CD4-positive, alpha-beta T cell treated with Interleukin-4 for 1 hour (primary cell): ENCODE results near the gene TACC2.

Source experiments
- DNase-seq, 2 donors: peaks; one replicate each; pipeline ENCODE4 v3.0.0-alpha.2; 2020 to 2022

The TACC2 gene

GRCh38 chr10:122126763-122127659 lies 138.0 kb downstream of the TACC2 start:
- no peak for DNase-seq

GRCh38 chr10:122127943-122128342 lies 139.0 kb downstream of the TACC2 start:
- DNase-seq, result no peak

GRCh38 chr10:122128357-122128756 lies 139.4 kb downstream of the TACC2 start:
- no peak for DNase-seq

DNA sequence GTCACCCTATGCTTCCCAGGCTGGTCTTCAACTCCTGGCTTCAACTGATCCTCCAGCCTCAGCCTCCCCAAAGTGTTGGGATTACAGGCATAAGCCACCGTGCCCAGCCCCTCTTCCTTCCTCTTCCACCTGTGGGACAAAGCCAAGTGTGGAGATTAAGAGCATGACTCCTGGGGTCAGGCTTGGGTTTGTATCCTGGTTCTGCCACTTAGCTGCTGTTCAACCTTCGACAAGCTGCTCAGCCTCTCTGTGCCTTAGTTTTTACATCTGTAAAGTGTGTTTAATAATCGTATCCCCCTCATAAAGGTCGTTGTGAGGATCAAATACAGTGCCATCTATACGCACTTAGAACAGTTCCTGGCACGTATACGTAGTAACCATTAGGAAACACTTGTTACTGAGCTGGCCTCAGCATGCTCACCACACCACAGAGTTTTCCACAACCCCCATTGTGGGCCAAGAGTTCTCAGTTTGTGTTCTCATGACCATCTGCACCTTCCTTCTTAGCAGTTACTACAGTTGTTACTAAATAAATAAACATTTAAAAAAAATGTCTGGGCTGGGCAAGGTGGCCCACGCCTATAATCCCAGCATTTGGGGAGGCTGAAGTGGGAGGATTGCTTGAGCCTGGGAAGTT lies 141.6 kb downstream of the TACC2 start:
- no peak for DNase-seq

- no peak for DNase-seq
Observed at GRCh38 chr10:122132331-122132755, 143.4 kb downstream of the TACC2 start.

DNA sequence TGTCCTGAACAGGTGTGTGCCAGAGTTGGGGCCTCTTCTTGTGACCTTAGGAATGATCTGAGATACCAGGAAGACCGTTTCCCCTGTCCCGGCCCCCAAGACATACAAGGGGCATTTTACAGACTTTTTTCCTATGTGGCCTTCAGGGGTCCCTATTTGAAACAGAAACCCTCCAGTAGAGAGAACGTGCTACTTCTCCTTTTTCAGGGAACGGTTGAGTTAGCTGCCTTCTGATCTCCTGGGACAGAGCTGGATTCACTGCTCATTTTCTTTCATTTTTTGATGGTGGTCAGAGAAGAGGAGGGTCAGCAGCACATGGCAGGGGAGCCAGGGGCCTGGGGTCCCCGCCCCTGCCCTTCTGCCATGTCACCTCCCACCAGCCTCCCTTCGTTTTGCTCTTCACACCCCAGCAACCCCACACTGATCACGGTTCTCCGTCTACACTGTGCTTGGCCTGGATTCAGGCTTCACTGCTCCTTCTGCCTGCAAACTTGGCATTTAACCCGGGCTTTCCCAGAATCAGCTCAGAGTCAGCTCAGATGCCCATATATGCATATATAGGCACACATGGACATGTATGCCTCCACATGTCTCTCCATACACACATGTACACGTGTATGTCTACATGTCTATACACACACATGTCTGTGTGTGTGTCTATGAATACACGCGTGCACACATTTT lies 144.1 kb downstream of the TACC2 start:
- no peak for DNase-seq

- DNase-seq, result no peak
Observed at GRCh38 chr10:122135251-122136025, 146.5 kb downstream of the TACC2 start.

DNA sequence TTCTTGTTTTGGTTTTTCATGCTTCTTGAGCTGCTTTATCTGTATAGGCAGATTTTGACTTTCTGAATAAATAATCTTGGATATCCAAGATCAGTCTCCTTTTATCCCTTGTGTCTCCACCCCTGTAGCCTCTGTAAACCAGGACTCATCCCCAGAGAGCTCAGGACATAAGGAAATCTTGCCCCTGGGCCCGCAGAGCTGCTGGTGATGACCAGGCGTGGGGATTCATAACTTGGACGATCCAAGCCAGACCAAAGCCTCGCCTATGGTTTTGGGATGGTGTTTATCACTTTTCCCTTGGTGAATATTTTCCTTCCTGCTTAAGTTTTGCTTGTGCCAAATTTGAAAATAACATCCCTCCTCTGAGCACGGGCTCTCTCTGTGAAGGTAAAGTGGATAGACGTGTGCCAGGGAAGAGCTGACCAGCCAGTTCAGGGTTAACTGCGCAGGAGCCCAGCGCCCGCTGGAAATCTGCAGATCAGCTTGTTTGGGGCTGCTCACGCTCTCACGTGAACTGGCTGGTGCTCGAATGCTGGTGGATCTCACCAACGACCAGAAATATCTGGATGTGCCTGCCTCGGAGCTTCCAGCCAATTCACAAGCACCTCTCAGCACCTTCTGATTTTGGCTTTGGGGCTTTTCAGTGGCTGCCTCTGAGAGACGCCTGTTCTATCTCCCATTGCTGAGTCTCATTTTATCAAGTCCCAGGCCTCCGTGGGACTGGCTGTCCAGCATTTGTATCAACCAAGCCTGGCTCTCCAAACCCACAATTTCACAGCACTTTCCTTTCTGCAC lies 150.1 kb downstream of the TACC2 start:
- DNase-seq, result no peak

GRCh38 chr10:122139627-122140170 lies 150.7 kb downstream of the TACC2 start:
- DNase-seq, result no peak

DNA sequence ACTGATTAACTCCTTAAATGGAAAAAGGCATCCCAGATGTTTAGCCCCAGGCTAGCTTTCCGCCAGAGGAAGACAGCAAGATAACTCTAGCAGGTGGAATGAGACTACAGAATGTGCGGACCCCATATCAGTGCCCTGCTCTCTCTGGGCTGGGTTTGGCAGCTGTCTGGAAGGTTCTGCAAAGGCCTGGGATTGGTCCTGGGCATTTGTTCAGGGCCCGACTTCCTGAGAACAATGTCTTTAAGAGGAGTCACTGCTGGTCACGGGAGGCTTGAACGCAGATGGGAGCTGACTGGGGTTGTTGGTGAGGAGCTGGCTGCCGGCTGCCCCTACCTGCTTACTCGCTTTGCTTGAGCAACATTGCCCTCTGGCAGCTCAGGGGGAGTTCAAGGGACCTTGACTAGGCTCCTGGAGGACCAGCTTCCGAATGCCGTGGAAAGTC lies 151.5 kb downstream of the TACC2 start:
- DNase-seq, result no peak

GRCh38 chr10:122140941-122141623 lies 152.1 kb downstream of the TACC2 start:
- peak in 1 of 2 donors; percentile 25 for DNase-seq

DNA sequence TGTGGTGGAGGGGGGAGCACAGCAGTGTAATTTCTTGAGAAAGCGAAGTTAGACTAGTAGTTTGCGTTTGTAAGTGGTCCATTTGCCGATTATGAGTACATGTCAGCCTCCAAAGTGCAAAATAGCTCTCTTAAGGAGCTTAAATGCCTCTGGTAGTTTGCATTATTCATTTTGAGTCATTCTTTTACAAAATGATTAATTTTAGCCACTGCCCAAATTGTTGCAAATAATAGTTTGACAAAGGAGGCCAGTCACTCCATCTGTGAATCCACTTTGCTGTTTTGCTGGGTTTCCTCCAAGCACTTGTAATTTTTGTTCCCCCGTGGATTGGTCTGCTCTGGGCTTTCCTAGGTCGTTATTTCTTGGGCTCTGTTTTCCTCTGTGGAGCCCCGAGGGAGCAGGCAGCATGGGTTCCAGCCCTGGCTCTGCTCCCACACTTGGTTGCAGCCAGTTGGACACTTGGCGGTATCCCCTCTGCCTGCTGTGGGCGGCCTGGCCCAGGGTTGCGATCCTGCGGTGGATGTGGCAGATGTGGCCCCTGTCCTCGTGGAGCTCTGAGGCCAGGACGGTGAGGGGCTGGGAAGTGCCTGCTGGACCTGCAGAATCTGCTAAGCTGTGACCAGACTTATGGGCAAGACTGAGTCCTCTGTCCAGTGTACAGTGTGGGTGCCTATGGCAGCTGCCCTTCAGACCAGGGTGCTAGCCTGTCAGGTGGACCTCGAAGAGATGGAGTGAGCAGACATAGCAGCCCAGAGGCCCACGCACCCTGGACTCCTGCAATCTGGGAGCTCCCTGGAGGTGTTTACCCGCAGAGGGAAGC lies 153.1 kb downstream of the TACC2 start:
- no peak for DNase-seq

DNA sequence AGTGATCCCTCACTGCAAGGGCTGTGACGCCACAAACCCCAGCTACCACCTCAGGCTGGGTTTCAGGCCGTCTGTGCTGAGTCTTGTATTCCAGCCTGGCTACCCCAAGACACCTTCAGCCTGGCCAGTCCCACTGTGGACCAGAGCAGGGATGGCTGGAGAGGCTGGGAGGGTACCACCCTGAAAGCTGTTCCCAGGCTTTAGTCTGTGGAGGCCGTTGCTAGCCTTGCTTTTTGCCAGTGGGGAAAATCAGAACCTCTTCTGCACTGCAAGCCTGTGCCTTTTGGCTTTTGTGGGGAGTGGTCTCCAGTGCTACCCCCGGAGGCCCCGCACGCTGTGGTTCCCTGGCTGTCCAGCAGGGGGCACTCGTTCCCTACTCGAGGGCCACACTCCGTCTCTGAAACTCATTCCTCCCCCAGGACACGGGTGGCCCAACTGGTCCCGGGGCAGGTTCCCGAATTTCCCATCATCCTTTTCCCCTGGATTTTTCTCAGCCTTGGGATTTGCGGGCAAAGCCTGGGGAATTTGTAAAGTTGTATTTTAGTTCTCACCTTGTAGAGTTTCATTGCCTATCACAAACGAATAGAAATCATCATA lies 153.8 kb downstream of the TACC2 start:
- peak in 1 of 2 donors; percentile 2 for DNase-seq

DNA sequence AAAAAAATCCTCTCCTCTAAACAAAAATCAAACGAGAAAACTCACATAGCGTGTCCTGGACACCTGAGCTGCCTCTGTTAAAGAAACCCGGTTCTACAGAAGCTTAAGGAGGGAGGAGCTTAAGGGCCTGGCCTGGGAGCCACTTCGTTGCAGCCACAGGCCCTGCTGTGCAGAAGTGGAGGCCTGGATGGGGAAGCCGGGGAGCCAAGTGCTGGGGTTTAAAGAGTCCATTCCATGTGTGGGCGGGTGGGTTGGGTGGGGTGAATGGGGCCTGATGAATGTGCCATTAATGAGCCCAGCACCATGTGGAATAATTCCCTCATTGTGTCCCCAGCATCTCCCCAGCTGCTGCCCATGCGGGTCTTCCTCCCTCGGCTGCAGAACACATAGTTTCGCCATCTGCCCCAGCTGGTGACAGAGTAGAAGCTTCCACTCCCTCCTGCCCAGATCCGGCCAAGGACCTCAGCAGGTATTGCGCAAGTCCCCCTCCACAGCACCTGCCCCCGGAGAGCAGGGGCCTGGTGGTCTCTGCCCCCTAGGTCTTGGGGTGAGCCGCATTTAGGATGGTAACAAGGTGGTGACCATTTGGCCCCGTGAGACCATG lies 154.4 kb downstream of the TACC2 start:
- DNase-seq, result no peak

- DNase-seq, result no peak
Observed at GRCh38 chr10:122144199-122144598, 155.2 kb downstream of the TACC2 start.

GRCh38 chr10:122145113-122145512 lies 156.2 kb downstream of the TACC2 start:
- DNase-seq, result no peak

GRCh38 chr10:122147663-122148062 lies 158.7 kb downstream of the TACC2 start:
- DNase-seq, result no peak

DNA sequence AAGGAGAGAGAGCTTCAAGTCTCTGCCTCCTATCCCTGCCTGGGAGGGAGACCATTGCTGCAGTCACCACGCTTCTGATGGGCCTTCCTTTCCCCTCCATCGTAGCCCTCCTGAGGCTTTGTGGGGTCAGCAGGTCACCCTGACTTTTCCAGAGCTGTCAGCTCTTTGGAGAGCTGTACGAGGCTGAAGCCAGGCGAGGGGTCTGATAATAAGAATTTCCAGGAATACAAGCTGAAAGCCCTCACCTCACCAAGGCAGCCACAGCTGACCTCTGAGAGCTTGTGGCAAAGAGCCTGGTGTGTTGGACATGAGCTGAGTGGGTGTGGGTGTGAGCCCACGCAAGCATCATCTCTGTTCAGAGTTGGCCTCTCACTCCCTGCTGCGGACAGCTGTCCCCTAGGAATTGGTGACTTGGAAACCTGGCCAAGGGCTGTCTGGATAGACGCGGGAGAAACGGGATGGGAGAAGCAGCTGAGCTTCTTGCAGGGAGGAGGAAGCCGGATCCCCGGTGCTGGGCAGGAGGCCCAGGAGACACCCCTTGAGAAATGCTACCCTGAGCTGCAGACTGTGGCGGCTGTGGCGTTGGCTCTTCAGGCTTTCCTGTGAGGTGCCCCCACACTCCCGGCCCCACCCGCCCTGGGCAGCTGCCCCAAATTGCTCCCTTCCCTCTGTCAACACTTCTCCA lies 160.1 kb downstream of the TACC2 start:
- DNase-seq, result no peak
